ENCODE results near the gene AZGP1.
A peak's percentile ranks its signal among the peaks of the same experiment; 100 is the strongest.

AZGP1 gene

GRCh38 chr7:99949645-99950228, 26.1 kb downstream of the AZGP1 start:
- peak in 2 of 4 experiments; percentile 30 to 32 for DNase-seq

GRCh38 chr7:99947608-99948007, 28.2 kb downstream of the AZGP1 start:
- peak in 1 of 4 experiments; percentile 4 for DNase-seq

- no peak for DNase-seq
These were observed 31.2 kb downstream of the AZGP1 start for GRCh38 chr7:99944497-99945070.

- peak in 3 of 4 experiments; percentile 5 to 28 (median 21) for DNase-seq
These were observed 32.0 kb downstream of the AZGP1 start for GRCh38 chr7:99943641-99944496.

- no peak for DNase-seq
These were observed 37.5 kb downstream of the AZGP1 start for GRCh38 chr7:99938296-99938695.

GRCh38 chr7:99935009-99935408, 40.8 kb downstream of the AZGP1 start:
- peak in 2 of 4 experiments; percentile 20 to 21 for DNase-seq

GRCh38 chr7:99930376-99930775, 45.5 kb downstream of the AZGP1 start:
- no peak for DNase-seq

GRCh38 chr7:99929730-99930053, 46.1 kb downstream of the AZGP1 start:
- no peak for DNase-seq

- peak; percentile 64 to 82 (median 72) for DNase-seq
These were observed 46.7 kb downstream of the AZGP1 start, which contains the start of gene GJC3 for GRCh38 chr7:99928994-99929729. Gene GJC3, minus strand, starts transcription at chr7:99929620. Its CDS starts 0 bp downstream, at chr7:99929620.

GRCh38 chr7:99928188-99928587, 47.6 kb downstream of the AZGP1 start:
- DNase-seq, result no peak

- no peak for DNase-seq
These were observed 48.3 kb downstream of the AZGP1 start for GRCh38 chr7:99927536-99927935.

- no peak for DNase-seq
These were observed 49.5 kb downstream of the AZGP1 start for GRCh38 chr7:99926321-99926720.

- no peak for DNase-seq
These were observed 52.6 kb downstream of the AZGP1 start for GRCh38 chr7:99923200-99923599.

GRCh38 chr7:99920149-99920548, 55.7 kb downstream of the AZGP1 start:
- no peak for DNase-seq

- DNase-seq, result no peak
These were observed 56.1 kb downstream of the AZGP1 start for GRCh38 chr7:99919814-99920112.

GRCh38 chr7:99918959-99919813, 56.6 kb downstream of the AZGP1 start, which contains the start of gene TRIM4:
Gene TRIM4, minus strand, starts transcription at chr7:99919530. Its CDS starts 129 bp downstream, at chr7:99919401.
- peak; percentile 93 to 97 (median 97) for DNase-seq

Measured in suppressor macrophage (primary cell).